ENCODE results near the gene NANS. TPM values are rescaled to one million over a fixed set of nuclear protein-coding genes. Genes with fewer than 3 reads are reported as not detected.

Gene NANS
- total and polyA plus RNA-seq, 2 of the 13 experiments (the other 11 are each of a cell fraction or from before 2014, with no cell fraction given), result 86.9 to 203 TPM

DNA sequence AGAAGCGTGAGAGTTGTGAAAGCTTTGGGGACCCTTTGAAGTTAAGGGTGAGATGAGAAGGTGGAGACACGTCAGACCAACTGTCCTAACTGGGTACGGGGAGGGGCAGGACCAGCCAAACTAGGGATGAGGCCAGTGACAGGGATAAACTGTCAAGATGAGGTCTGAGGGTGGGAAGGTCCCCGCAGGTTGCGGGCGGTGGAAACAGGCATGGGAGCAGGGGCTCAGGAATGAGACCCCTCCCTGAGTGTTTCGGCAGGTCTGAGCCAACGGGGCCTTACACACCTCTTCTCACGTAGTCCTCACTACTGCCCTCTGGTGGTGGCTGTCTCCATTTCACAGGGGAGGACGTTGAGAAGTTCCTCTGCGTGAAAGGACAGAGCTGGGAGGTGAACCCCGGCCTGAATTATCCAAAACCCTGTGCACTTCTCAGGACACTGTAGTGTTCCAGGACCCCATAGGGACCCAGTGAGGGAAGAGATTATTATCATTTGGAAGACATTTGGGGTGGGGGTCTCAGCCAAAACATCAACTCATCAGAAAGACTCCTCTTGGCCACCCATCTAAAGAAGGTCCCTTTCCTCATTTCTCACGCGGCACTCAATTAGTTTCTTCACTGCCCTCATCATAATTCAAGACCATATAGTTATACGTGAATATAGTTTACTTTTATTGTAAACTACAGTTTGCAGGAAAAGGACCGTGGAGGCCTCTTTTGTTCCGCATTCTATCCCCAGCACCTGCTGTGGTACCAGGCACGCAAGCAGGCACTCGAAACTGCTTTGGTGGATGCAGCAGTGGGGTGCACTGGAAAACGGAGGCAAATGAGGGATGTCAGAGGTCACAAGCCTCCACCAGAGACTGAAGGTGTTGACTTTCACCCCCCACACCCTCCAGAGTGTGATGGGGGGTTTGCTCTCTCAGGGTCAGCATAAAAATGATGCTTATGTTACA lies 21.7 kb upstream of the NANS start (continued):
- TF ChIP-seq, protein P1, sequence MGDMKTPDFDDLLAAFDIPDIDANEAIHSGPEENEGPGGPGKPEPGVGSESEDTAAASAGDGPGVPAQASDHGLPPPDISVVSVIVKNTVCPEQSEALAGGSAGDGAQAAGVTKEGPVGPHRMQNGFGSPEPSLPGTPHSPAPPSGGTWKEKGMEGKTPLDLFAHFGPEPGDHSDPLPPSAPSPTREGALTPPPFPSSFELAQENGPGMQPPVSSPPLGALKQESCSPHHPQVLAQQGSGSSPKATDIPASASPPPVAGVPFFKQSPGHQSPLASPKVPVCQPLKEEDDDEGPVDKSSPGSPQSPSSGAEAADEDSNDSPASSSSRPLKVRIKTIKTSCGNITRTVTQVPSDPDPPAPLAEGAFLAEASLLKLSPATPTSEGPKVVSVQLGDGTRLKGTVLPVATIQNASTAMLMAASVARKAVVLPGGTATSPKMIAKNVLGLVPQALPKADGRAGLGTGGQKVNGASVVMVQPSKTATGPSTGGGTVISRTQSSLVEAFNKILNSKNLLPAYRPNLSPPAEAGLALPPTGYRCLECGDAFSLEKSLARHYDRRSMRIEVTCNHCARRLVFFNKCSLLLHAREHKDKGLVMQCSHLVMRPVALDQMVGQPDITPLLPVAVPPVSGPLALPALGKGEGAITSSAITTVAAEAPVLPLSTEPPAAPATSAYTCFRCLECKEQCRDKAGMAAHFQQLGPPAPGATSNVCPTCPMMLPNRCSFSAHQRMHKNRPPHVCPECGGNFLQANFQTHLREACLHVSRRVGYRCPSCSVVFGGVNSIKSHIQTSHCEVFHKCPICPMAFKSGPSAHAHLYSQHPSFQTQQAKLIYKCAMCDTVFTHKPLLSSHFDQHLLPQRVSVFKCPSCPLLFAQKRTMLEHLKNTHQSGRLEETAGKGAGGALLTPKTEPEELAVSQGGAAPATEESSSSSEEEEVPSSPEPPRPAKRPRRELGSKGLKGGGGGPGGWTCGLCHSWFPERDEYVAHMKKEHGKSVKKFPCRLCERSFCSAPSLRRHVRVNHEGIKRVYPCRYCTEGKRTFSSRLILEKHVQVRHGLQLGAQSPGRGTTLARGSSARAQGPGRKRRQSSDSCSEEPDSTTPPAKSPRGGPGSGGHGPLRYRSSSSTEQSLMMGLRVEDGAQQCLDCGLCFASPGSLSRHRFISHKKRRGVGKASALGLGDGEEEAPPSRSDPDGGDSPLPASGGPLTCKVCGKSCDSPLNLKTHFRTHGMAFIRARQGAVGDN (CRISPR knock-in tag; IDR thresholded peaks at IDR 0.05), result peak; percentile 41
- TF ChIP-seq, protein P2, sequence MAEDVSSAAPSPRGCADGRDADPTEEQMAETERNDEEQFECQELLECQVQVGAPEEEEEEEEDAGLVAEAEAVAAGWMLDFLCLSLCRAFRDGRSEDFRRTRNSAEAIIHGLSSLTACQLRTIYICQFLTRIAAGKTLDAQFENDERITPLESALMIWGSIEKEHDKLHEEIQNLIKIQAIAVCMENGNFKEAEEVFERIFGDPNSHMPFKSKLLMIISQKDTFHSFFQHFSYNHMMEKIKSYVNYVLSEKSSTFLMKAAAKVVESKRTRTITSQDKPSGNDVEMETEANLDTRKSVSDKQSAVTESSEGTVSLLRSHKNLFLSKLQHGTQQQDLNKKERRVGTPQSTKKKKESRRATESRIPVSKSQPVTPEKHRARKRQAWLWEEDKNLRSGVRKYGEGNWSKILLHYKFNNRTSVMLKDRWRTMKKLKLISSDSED (CRISPR knock-in tag; IDR thresholded peaks at IDR 0.05), result no peak
- TF ChIP-seq ZNF451 (CRISPR knock-in tag; IDR thresholded peaks at IDR 0.05) (no peak), REXO4 (CRISPR knock-in tag; IDR thresholded peaks at IDR 0.05; ENCODE audit: borderline replicate concordance) (no peak), ZNF350 (CRISPR knock-in tag; IDR thresholded peaks at IDR 0.05; ENCODE audit: borderline replicate concordance, low read depth) (0 out of 2 replicates have a peak, but pooled peaks have one; percentile 18), ZNF235 (CRISPR knock-in tag; IDR thresholded peaks at IDR 0.05; ENCODE audit: borderline replicate concordance) (no peak), ZNF782 (CRISPR knock-in tag; IDR thresholded peaks at IDR 0.05; ENCODE audit: borderline replicate concordance) (no peak), KDM2A (CRISPR knock-in tag; IDR thresholded peaks at IDR 0.05; ENCODE audit: borderline replicate concordance, low read depth) (peak; percentile 17; the same call in 1 of the 2 replicates), MAZ (IDR thresholded peaks at IDR 0.05; ENCODE audit: borderline replicate concordance, low read depth, low read length) (no peak), MAZ (CRISPR knock-in tag; IDR thresholded peaks at IDR 0.05; ENCODE audit: low read depth) (no peak), SP5 (CRISPR knock-in tag; IDR thresholded peaks at IDR 0.05; ENCODE audit: borderline replicate concordance, low read depth) (no peak), IKZF4 (CRISPR knock-in tag; IDR thresholded peaks at IDR 0.05; ENCODE audit: borderline replicate concordance, low read depth, not compliant biosample characterization) (no peak), FOXJ3 (CRISPR knock-in tag; IDR thresholded peaks at IDR 0.05; ENCODE audit: borderline replicate concordance) (no peak), KLF6 (CRISPR knock-in tag; IDR thresholded peaks at IDR 0.05) (no peak)
- TF ChIP-seq, protein P3, sequence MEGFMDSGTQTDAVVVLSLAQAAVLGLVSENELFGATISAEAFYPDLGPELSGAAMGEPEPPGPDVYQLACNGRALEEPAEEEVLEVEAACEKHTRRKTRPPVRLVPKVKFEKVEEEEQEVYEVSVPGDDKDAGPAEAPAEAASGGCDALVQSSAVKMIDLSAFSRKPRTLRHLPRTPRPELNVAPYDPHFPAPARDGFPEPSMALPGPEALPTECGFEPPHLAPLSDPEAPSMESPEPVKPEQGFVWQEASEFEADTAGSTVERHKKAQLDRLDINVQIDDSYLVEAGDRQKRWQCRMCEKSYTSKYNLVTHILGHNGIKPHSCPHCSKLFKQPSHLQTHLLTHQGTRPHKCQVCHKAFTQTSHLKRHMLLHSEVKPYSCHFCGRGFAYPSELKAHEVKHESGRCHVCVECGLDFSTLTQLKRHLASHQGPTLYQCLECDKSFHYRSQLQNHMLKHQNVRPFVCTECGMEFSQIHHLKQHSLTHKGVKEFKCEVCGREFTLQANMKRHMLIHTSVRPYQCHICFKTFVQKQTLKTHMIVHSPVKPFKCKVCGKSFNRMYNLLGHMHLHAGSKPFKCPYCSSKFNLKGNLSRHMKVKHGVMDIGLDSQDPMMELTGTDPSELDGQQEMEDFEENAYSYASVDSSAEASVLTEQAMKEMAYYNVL (CRISPR knock-in tag; IDR thresholded peaks at IDR 0.05; ENCODE audit: borderline replicate concordance), result no peak
- TF ChIP-seq, protein P4, sequence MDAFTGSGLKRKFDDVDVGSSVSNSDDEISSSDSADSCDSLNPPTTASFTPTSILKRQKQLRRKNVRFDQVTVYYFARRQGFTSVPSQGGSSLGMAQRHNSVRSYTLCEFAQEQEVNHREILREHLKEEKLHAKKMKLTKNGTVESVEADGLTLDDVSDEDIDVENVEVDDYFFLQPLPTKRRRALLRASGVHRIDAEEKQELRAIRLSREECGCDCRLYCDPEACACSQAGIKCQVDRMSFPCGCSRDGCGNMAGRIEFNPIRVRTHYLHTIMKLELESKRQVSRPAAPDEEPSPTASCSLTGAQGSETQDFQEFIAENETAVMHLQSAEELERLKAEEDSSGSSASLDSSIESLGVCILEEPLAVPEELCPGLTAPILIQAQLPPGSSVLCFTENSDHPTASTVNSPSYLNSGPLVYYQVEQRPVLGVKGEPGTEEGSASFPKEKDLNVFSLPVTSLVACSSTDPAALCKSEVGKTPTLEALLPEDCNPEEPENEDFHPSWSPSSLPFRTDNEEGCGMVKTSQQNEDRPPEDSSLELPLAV (CRISPR knock-in tag; conservative IDR thresholded peaks at IDR 0.05; ENCODE audit: low read depth), result no peak
- TF ChIP-seq, protein P5, sequence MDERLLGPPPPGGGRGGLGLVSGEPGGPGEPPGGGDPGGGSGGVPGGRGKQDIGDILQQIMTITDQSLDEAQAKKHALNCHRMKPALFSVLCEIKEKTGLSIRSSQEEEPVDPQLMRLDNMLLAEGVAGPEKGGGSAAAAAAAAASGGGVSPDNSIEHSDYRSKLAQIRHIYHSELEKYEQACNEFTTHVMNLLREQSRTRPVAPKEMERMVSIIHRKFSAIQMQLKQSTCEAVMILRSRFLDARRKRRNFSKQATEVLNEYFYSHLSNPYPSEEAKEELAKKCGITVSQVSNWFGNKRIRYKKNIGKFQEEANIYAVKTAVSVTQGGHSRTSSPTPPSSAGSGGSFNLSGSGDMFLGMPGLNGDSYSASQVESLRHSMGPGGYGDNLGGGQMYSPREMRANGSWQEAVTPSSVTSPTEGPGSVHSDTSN (CRISPR knock-in tag; IDR thresholded peaks at IDR 0.05), result no peak

Data from HepG2 (cell line).